Neuronal stem cell (in vitro differentiated cells): ENCODE measurements around the gene POLR1D.

Experiments
- DNase-seq: peaks from one replicate; pipeline ENCODE4 v3.0.0-alpha.2; 2013; ENCODE audit warnings: low spot score
- H2AFZ ChIP-seq: one replicate; pipeline ENCODE4 v1.6.1; 2013; ENCODE audit warnings: mild to moderate bottlenecking, low read length, inconsistent platforms
- H2AK5ac ChIP-seq: 2 replicates; pipeline ENCODE4 v1.6.1; 2013; ENCODE audit warnings: low read depth, mild to moderate bottlenecking, inconsistent platforms, low read length, moderate library complexity, mixed read lengths
- H2BK120ac ChIP-seq: 2 replicates; pipeline ENCODE4 v1.6.1; 2013; ENCODE audit warnings: low read depth, mild to moderate bottlenecking, inconsistent platforms, low read length, moderate library complexity, mixed read lengths
- H2BK12ac ChIP-seq: one replicate; pipeline ENCODE4 v1.6.1; 2013; ENCODE audit warnings: low read length, inconsistent platforms
- H2BK15ac ChIP-seq: 2 replicates; pipeline ENCODE4 v1.6.1; 2013; ENCODE audit warnings: mild to moderate bottlenecking, low read length, inconsistent platforms, mixed read lengths
- H2BK5ac ChIP-seq: one replicate; pipeline ENCODE4 v1.6.1; 2013; ENCODE audit warnings: inconsistent platforms, mild to moderate bottlenecking, low read length, moderate library complexity
- H3K14ac ChIP-seq: one replicate; pipeline ENCODE4 v1.6.1; 2013; ENCODE audit warnings: low read length, inconsistent platforms
- H3K18ac ChIP-seq: 2 replicates; pipeline ENCODE4 v1.6.1; 2013; ENCODE audit warnings: low read length, inconsistent platforms
- H3K23ac ChIP-seq: 2 replicates; pipeline ENCODE4 v1.6.1; 2013; ENCODE audit warnings: low read depth, mild to moderate bottlenecking, mixed read lengths, low read length, inconsistent platforms; ENCODE audit not compliant: poor library complexity
- H3K27ac ChIP-seq: replicated peaks from 3 replicates; pipeline ENCODE4 v1.5.1; 2013; ENCODE audit warnings: low read length, inconsistent platforms
- H3K27me3 ChIP-seq, 3 experiments: 2 replicates each; pipeline ENCODE4 v1.6.1; 2013; ENCODE audit warnings: low read length in 3 of 3, mild to moderate bottlenecking in 2 of 3, inconsistent platforms in 1 of 3, low read depth in 1 of 3, mixed read lengths in 1 of 3, moderate library complexity in 1 of 3; ENCODE audit not compliant: control insufficient read depth in 3 of 3, insufficient read depth in 3 of 3
- H3K36me3 ChIP-seq, 2 donors: replicated peaks in 1 of 2; 2 replicates each; pipeline ENCODE4 v1.6.1; 2013; ENCODE audit warnings: low read length in 2 of 2; ENCODE audit not compliant: control insufficient read depth in 2 of 2, insufficient read depth in 2 of 2
- H3K4ac ChIP-seq: 2 replicates; pipeline ENCODE4 v1.6.1; 2013; ENCODE audit warnings: inconsistent platforms, mild to moderate bottlenecking, low read length, moderate library complexity
- H3K4me1 ChIP-seq, 2 donors: 1 replicate in 1 of 2; 2 replicates in 1 of 2; pipeline ENCODE4 v1.6.1; 2013; ENCODE audit warnings: low read length in 2 of 2, low read depth in 1 of 2; ENCODE audit not compliant: control insufficient read depth in 2 of 2, insufficient read depth in 1 of 2
- H3K4me2 ChIP-seq: one replicate; pipeline ENCODE4 v1.6.1; 2013; ENCODE audit warnings: mild to moderate bottlenecking, low read length, inconsistent platforms; ENCODE audit not compliant: insufficient read depth, poor library complexity, severe bottlenecking
- H3K4me3 ChIP-seq, 2 donors: 2 replicates each; pipeline ENCODE4 v1.5.1; 2013; ENCODE audit warnings: low read length in 2 of 2, mild to moderate bottlenecking in 2 of 2, inconsistent platforms in 1 of 2, moderate library complexity in 1 of 2
- H3K79me1 ChIP-seq: one replicate; pipeline ENCODE4 v1.6.1; 2013; ENCODE audit warnings: low read depth, mild to moderate bottlenecking, inconsistent platforms, low read length, moderate library complexity
- H3K9ac ChIP-seq: one replicate; pipeline ENCODE4 v1.6.1; 2013; ENCODE audit warnings: mild to moderate bottlenecking, low read depth, low read length, inconsistent platforms; ENCODE audit not compliant: poor library complexity
- H3K9me3 ChIP-seq, 2 donors: replicated peaks in 1 of 2; 2 replicates each; pipeline versions ENCODE3 to v1.6.1; 2013; ENCODE audit warnings: low read length in 2 of 2, mild to moderate bottlenecking in 2 of 2, inconsistent platforms in 1 of 2, low read depth in 1 of 2, mixed read lengths in 1 of 2, moderate library complexity in 1 of 2; ENCODE audit not compliant: control insufficient read depth in 2 of 2, insufficient read depth in 1 of 2
- H4K8ac ChIP-seq: one replicate; pipeline ENCODE4 v1.6.1; 2013; ENCODE audit warnings: low read depth, mild to moderate bottlenecking, inconsistent platforms, low read length, moderate library complexity
- H4K91ac ChIP-seq: one replicate; pipeline ENCODE4 v1.6.1; 2013; ENCODE audit warnings: low read length, low read depth, mild to moderate bottlenecking, inconsistent platforms; ENCODE audit not compliant: poor library complexity
- WGBS, 2 donors: extraction: QIAGEN DNeasy Blood & Tissue Kit; methylation state at CpG; one replicate each; pipeline ENCODE4 v1.1.7; 2013; ENCODE audit warnings: missing lambda C conversion rate in 2 of 2, mixed read lengths in 1 of 2; ENCODE audit not compliant: insufficient read length in 2 of 2, insufficient replicate concordance in 1 of 2; ENCODE audit errors: extremely low coverage in 2 of 2; 5-methylcytosine and 5-hydroxymethylcytosine counted together

POLR1D gene

GRCh38 chr13:27631156-27631555, 9.5 kb downstream of the POLR1D start:
- Histone ChIP-seq H3K14ac (no peak overlapping the region), H3K4me2 (no peak overlapping the region), H2BK15ac (no peak overlapping the region), H3K4me3 (no peak overlapping the region), H2AK5ac (no peak overlapping the region), H2BK5ac (no peak overlapping the region), H2BK12ac (no peak overlapping the region), H3K27ac (no peak overlapping the region), H3K9ac (no peak overlapping the region), H3K23ac (no peak overlapping the region), H3K79me1 (peaks cover 6% of the 10 kb centered on the region), H3K36me3 (peaks cover 6 to 60% of the 10 kb centered on the region in 2 donors), H3K18ac (no peak overlapping the region), H3K4me1 (no peaks in the 10 kb centered on the region), H4K91ac (no peak overlapping the region), H3K27me3 (no peaks in the 10 kb centered on the region), H3K4ac (no peak overlapping the region), H2AFZ (no peak overlapping the region), H2BK120ac (no peak overlapping the region), H3K9me3 (no peaks in the 10 kb centered on the region), H4K8ac (no peak overlapping the region)
- DNase-seq: no peak
- WGBS, 2 donors: no CpG with 5 or more reads among the region's 4 CpGs

- Histone ChIP-seq H3K4me3 (no peak overlapping the region), H2AK5ac (no peak overlapping the region), H3K4me2 (no peak overlapping the region), H3K27ac (no peak overlapping the region), H3K18ac (no peak overlapping the region), H3K23ac (no peak overlapping the region), H3K9ac (no peak overlapping the region), H2BK15ac (no peak overlapping the region), H3K9me3 (no peaks in the 10 kb centered on the region), H4K8ac (no peak overlapping the region), H2BK12ac (no peak overlapping the region), H3K4me1 (no peaks in the 10 kb centered on the region), H3K4ac (no peak overlapping the region), H3K14ac (no peak overlapping the region), H3K79me1 (peaks cover 6% of the 10 kb centered on the region), H2BK5ac (no peak overlapping the region), H2AFZ (no peak overlapping the region), H2BK120ac (no peak overlapping the region), H3K27me3 (no peaks in the 10 kb centered on the region), H3K36me3 (peaks cover 6 to 58% of the 10 kb centered on the region in 2 donors), H4K91ac (no peak overlapping the region)
- DNase-seq: no peak
- WGBS, 2 donors: no CpG with 5 or more reads among the region's 2 CpGs
These were observed 10.0 kb downstream of the POLR1D start for GRCh38 chr13:27631665-27632064.

DNA sequence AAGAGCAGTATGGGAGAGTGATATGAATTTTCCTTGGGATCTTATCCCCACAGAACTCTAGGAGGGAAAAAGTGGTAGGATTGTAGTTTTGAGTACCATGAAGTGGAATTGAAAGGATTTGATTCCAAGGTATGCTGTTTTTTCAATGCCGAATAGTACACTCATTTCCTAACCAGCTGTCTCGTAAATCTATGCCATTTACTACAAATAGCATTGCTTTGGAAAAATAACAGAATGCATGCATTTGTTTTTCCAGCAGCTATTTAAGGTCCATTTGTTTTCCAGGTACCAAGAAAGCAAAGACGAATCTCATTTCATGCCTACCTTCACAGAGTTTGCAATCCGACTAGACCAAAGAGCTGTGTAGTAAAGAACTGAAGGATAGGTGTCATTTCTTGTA, 10.5 kb downstream of the POLR1D start:
- no CpG with 5 or more reads among the region's 4 CpGs for WGBS, 2 donors
- Histone ChIP-seq H3K4me2 (no peak overlapping the region), H3K23ac (no peak overlapping the region), H2BK120ac (no peak overlapping the region), H3K27ac (no peak overlapping the region), H4K8ac (no peak overlapping the region), H3K9ac (no peak overlapping the region), H3K4ac (no peak overlapping the region), H3K79me1 (peaks cover 6% of the 10 kb centered on the region), H2BK5ac (no peak overlapping the region), H3K27me3 (no peaks in the 10 kb centered on the region), H2BK12ac (no peak overlapping the region), H3K9me3 (no peaks in the 10 kb centered on the region), H3K18ac (no peak overlapping the region), H2BK15ac (no peak overlapping the region), H3K14ac (no peak overlapping the region), H3K36me3 (peaks cover 6 to 59% of the 10 kb centered on the region in 2 donors), H3K4me1 (no peaks in the 10 kb centered on the region), H2AK5ac (no peak overlapping the region), H2AFZ (no peak overlapping the region), H4K91ac (no peak overlapping the region), H3K4me3 (no peak overlapping the region)
- no peak for DNase-seq

- Histone ChIP-seq H2BK5ac (no peak overlapping the region), H2AFZ (no peak overlapping the region), H3K36me3 (peaks cover 6 to 60% of the 10 kb centered on the region in 2 donors), H3K79me1 (peaks cover 6% of the 10 kb centered on the region), H3K18ac (no peak overlapping the region), H3K23ac (no peak overlapping the region), H3K4me1 (no peaks in the 10 kb centered on the region), H3K4me3 (no peak overlapping the region), H3K27ac (no peak overlapping the region), H3K14ac (no peak overlapping the region), H3K27me3 (no peaks in the 10 kb centered on the region), H4K91ac (no peak overlapping the region), H3K9ac (no peak overlapping the region), H2BK15ac (no peak overlapping the region), H2BK12ac (no peak overlapping the region), H3K4me2 (no peak overlapping the region), H2BK120ac (no peak overlapping the region), H3K4ac (no peak overlapping the region), H4K8ac (no peak overlapping the region), H2AK5ac (no peak overlapping the region), H3K9me3 (no peaks in the 10 kb centered on the region)
- no peak for DNase-seq
- no CpG with 5 or more reads among the region's 1 CpG for WGBS, 2 donors
These were observed 11.0 kb downstream of the POLR1D start for GRCh38 chr13:27632648-27633047.
